Measurements from ENCODE around the gene NSMCE4A.
"Not testable (repeated sequence)": the region's sequence is repeated elsewhere in the genome, so short reads cannot be mapped to it uniquely, and the experiment has no call there.

NSMCE4A gene

DNA sequence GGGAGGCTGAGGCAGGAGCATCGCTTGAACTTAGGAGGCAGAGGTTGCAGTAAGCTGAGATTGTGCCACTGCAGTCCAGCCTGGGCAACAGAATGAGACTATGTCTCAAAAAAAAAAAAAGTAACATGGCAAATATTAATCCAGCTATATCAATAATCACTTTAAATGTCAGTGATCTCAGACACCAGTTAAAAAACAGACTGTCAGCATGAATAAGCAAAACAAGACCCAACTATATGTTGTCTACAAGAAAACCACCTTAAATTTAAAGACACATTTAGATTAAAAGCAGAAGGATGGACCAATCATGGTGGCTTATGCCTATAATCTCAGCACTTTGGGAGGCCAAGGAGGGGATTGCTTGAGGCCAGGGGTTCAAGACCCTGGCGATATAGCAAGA lies 38.7 kb downstream of the NSMCE4A start:
- Histone ChIP-seq H3K4ac (ENCODE audit: low read depth, low read length) (no peak overlapping the region), H3K4me3 (ENCODE audit: low read depth, low read length) (no peak overlapping the region), H3K27me3 (ENCODE audit: insufficient read depth, low read length) (no peaks in the 10 kb centered on the region), H3K9ac (ENCODE audit: low read length) (no peak overlapping the region), H3K9me3 (ENCODE audit: insufficient read depth, low read depth, low read length) (no peaks in the 10 kb centered on the region), H2BK5ac (ENCODE audit: low read depth, low read length, poor library complexity) (no peak overlapping the region), H3K4me1 (ENCODE audit: control insufficient read depth in 1 of 2, insufficient read depth in 2 of 2, low read length in 2 of 2) (no peaks in the 10 kb centered on the region), H3K4me2 (ENCODE audit: low read length) (no peak overlapping the region), H4K12ac (ENCODE audit: low read depth, low read length) (no peak overlapping the region), H2BK12ac (ENCODE audit: low read length) (no peak overlapping the region), H3K27ac (ENCODE audit: low read depth, low read length) (no peak overlapping the region), H3K18ac (ENCODE audit: low read length) (no peak overlapping the region), H3K23ac (ENCODE audit: low read length) (no peak overlapping the region), H2AK5ac (ENCODE audit: low read length) (no peak overlapping the region), H3K79me2 (ENCODE audit: control insufficient read depth, insufficient read depth, low read length, poor library complexity) (no peaks in the 10 kb centered on the region), H4K91ac (ENCODE audit: low read depth, low read length) (no peak overlapping the region), H2BK120ac (ENCODE audit: insufficient read depth, low read length, poor library complexity) (no peak overlapping the region), H3K79me1 (ENCODE audit: low read length) (no peaks in the 10 kb centered on the region), H4K8ac (ENCODE audit: low read depth, low read length) (no peak overlapping the region), H3K36me3 (ENCODE audit: control insufficient read depth in 1 of 2, insufficient read depth in 2 of 2, low read length in 2 of 2) (no peaks in the 10 kb centered on the region), H3K14ac (ENCODE audit: low read length) (no peak overlapping the region), H2AFZ (ENCODE audit: insufficient read depth, low read length, poor library complexity) (no peak overlapping the region)
- no CpG with 5 or more reads among the region's 2 CpGs for WGBS (ENCODE audit: extremely low coverage, insufficient coverage, insufficient read length)
- no peak for DNase-seq

DNA sequence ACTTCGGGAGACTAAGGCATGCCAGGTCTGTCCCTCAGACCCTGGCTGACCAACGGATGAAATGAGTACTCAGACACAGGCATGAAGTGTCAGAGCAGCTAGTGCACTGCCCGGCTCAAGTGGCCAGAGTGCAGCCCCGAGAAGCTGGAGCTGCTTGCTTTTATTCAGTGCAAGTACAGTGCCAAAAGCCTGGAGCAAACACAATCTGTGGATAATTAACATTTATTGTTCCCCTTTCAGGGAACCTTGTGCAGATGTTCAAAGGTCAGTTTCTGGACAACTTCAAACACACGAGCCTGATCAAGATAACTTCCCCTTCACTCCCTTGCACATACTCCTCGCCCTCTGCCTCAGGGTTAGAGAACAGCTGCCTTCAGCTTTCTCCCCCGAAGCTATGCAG lies 39.3 kb downstream of the NSMCE4A start:
- DNase-seq: peak; percentile 14 to 25
- no CpG with 5 or more reads among the region's 7 CpGs for WGBS (ENCODE audit: extremely low coverage, insufficient coverage, insufficient read length)

DNA sequence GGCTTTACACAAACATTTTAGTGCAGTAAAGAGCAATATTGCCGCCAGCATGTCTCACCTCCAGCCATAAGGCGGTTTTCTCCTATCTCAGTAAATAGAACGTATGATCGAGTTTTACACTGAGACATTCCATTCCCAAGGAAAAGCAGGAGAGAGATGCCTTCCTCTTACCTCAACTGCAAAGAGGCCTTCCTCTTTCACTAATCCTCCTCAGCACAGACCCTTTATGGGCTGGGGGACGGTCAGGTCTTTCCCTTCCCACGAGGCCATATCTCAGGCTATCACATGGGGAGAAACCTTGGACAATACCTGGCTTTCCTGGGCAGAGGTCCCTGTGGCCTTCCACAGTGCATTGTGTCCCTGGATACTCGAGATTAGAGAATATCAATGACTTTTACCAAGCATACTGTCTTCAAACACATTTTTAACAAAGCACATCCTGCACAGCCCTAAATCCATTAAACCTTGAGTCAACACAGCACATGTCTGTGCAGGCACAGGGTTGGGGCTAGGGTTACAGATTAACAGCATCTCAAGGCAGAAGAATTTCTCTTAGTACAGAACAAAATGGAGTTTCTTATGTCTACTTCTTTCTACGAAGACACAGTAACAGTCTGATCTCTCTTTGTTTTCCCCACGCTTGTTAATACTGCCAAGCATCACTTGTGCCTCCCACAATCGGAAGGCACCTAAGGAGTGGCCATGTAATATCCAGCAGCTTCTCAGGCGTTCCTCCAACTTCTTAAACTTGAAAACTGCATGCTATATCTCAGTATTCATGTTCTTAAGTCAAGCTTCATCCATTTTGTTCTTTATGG lies 44.5 kb downstream of the NSMCE4A start:
- H2AFZ ChIP-seq (ENCODE audit: insufficient read depth, low read length, poor library complexity); H2AK5ac ChIP-seq (ENCODE audit: low read length); H4K91ac ChIP-seq (ENCODE audit: low read depth, low read length); H3K36me3 ChIP-seq (ENCODE audit: control insufficient read depth in 1 of 2, insufficient read depth in 2 of 2, low read length in 2 of 2); H3K23ac ChIP-seq (ENCODE audit: low read length); H3K9ac ChIP-seq (ENCODE audit: low read length); H3K4me3 ChIP-seq (ENCODE audit: low read depth, low read length); H3K18ac ChIP-seq (ENCODE audit: low read length); H2BK5ac ChIP-seq (ENCODE audit: low read depth, low read length, poor library complexity); H3K79me2 ChIP-seq (ENCODE audit: control insufficient read depth, insufficient read depth, low read length, poor library complexity); H3K4me2 ChIP-seq (ENCODE audit: low read length); H3K4me1 ChIP-seq (ENCODE audit: control insufficient read depth in 1 of 2, insufficient read depth in 2 of 2, low read length in 2 of 2); H2BK12ac ChIP-seq (ENCODE audit: low read length); H3K9me3 ChIP-seq (ENCODE audit: insufficient read depth, low read depth, low read length); H3K27ac ChIP-seq (ENCODE audit: low read depth, low read length); H4K8ac ChIP-seq (ENCODE audit: low read depth, low read length); H3K27me3 ChIP-seq (ENCODE audit: insufficient read depth, low read length); H4K12ac ChIP-seq (ENCODE audit: low read depth, low read length); H2BK120ac ChIP-seq (ENCODE audit: insufficient read depth, low read length, poor library complexity); H3K4ac ChIP-seq (ENCODE audit: low read depth, low read length); H3K14ac ChIP-seq (ENCODE audit: low read length): not testable (repeated sequence)
- peaks cover 12% of the 10 kb centered on the region for H3K79me1 ChIP-seq (ENCODE audit: low read length)
- DNase-seq: peak in 1 of 2 donors; percentile 8
- no CpG with 5 or more reads among the region's 11 CpGs for WGBS (ENCODE audit: extremely low coverage, insufficient coverage, insufficient read length)

More for the DNA sequence above, 39.3 kb downstream of the NSMCE4A start:
- Histone ChIP-seq H3K23ac (ENCODE audit: low read length) (no peak overlapping the region), H3K4me2 (ENCODE audit: low read length) (no peak overlapping the region), H2BK120ac (ENCODE audit: insufficient read depth, low read length, poor library complexity) (no peak overlapping the region), H3K4ac (ENCODE audit: low read depth, low read length) (no peak overlapping the region), H3K79me2 (ENCODE audit: control insufficient read depth, insufficient read depth, low read length, poor library complexity) (no peaks in the 10 kb centered on the region), H2BK12ac (ENCODE audit: low read length) (no peak overlapping the region), H3K9ac (ENCODE audit: low read length) (no peak overlapping the region), H3K36me3 (ENCODE audit: control insufficient read depth in 1 of 2, insufficient read depth in 2 of 2, low read length in 2 of 2) (no peaks in the 10 kb centered on the region), H2BK5ac (ENCODE audit: low read depth, low read length, poor library complexity) (no peak overlapping the region), H3K79me1 (ENCODE audit: low read length) (no peaks in the 10 kb centered on the region), H3K9me3 (ENCODE audit: insufficient read depth, low read depth, low read length) (no peaks in the 10 kb centered on the region), H4K91ac (ENCODE audit: low read depth, low read length) (no peak overlapping the region), H2AFZ (ENCODE audit: insufficient read depth, low read length, poor library complexity) (no peak overlapping the region), H3K4me3 (ENCODE audit: low read depth, low read length) (no peak overlapping the region), H3K27me3 (ENCODE audit: insufficient read depth, low read length) (no peaks in the 10 kb centered on the region), H4K8ac (ENCODE audit: low read depth, low read length) (no peak overlapping the region), H4K12ac (ENCODE audit: low read depth, low read length) (no peak overlapping the region), H3K4me1 (ENCODE audit: control insufficient read depth in 1 of 2, insufficient read depth in 2 of 2, low read length in 2 of 2) (no peaks in the 10 kb centered on the region), H3K27ac (ENCODE audit: low read depth, low read length) (no peak overlapping the region), H2AK5ac (ENCODE audit: low read length) (no peak overlapping the region), H3K14ac (ENCODE audit: low read length) (no peak overlapping the region), H3K18ac (ENCODE audit: low read length) (no peak overlapping the region)

DNA sequence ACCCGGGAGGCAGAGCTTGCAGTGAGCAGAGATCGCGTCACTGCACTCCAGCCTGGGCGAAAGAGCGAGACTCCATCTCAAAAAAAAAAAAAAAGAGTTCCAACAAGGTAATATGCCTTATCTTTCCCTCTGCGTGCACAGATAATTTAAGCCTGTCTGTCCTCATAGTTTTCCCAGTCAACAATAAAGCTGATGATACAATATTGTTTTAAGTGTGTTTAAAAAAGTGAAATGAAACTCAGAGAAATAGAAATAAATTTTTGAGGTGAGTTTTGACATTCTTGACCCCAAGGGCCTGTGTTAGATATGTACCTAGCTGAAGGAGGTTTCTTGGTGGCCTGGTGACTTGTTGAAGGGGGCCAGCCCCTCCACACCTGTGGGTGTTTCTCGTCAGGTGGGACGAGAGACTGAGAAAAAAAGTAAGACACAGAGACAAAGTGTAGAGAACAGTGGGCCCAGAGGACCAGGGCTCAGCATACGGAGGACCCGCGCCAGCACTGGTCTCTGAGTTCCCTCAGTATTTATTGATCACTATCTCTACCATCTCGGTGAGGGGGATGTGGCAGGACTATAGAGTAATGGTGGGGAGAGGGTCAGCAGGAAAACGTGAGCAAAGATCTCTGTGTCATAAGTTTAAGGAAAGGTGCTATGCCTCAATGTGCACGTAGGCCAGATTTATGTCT lies 45.3 kb downstream of the NSMCE4A start:
- H3K4me3 ChIP-seq (ENCODE audit: low read depth, low read length); H4K8ac ChIP-seq (ENCODE audit: low read depth, low read length): not testable (repeated sequence)
- WGBS (ENCODE audit: extremely low coverage, insufficient coverage, insufficient read length): no CpG with 5 or more reads among the region's 14 CpGs

More for the DNA sequence above, 45.3 kb downstream of the NSMCE4A start:
- H3K9ac ChIP-seq (ENCODE audit: low read length); H3K18ac ChIP-seq (ENCODE audit: low read length); H2AK5ac ChIP-seq (ENCODE audit: low read length); H3K14ac ChIP-seq (ENCODE audit: low read length); H3K23ac ChIP-seq (ENCODE audit: low read length); H2BK5ac ChIP-seq (ENCODE audit: low read depth, low read length, poor library complexity); H2BK120ac ChIP-seq (ENCODE audit: insufficient read depth, low read length, poor library complexity); H3K4ac ChIP-seq (ENCODE audit: low read depth, low read length); H2BK12ac ChIP-seq (ENCODE audit: low read length); H3K27ac ChIP-seq (ENCODE audit: low read depth, low read length); H2AFZ ChIP-seq (ENCODE audit: insufficient read depth, low read length, poor library complexity); H3K27me3 ChIP-seq (ENCODE audit: insufficient read depth, low read length); H3K9me3 ChIP-seq (ENCODE audit: insufficient read depth, low read depth, low read length); H4K91ac ChIP-seq (ENCODE audit: low read depth, low read length); H3K36me3 ChIP-seq (ENCODE audit: control insufficient read depth in 1 of 2, insufficient read depth in 2 of 2, low read length in 2 of 2); H4K12ac ChIP-seq (ENCODE audit: low read depth, low read length); H3K4me2 ChIP-seq (ENCODE audit: low read length); H3K4me1 ChIP-seq (ENCODE audit: control insufficient read depth in 1 of 2, insufficient read depth in 2 of 2, low read length in 2 of 2); H3K79me2 ChIP-seq (ENCODE audit: control insufficient read depth, insufficient read depth, low read length, poor library complexity): not testable (repeated sequence)
- DNase-seq: peak in 1 of 2 donors; percentile 26
- peaks cover 12% of the 10 kb centered on the region for H3K79me1 ChIP-seq (ENCODE audit: low read length)
